Nucleus accumbens (tissue), 56 donors: ENCODE results near the gene RAB15.

Experiments used
- DNase-seq, 56 donors: peaks; one replicate each; lab custom pipeline; 2025; lab: John Stamatoyannopoulos, UW

Gene RAB15

DNA sequence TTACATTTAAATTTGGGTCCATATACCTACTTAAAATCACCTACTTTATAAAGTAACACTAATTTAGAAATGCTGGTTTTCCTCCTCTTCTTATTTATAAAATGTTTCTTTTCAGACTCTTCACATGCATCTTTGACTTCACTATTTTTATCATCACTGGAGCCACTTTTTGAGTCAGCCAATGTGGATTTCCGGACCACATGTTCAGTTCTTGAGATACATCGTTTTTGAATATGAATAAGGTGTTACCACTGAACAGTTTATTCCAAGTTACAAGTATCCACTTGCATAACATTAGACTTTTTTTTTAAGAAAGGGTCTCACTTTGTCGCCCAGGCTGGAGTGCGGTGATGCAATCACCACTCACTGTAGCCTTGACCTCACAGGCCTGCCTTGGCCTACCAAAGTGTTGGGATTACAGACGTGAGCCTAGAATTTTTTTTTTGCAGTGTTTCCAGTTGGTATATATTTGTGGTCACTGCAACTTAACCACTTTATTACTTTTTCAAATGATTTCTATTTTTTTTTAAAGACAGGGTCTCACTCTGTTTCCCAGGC lies 20.3 kb upstream of the RAB15 start:
- DNase-seq: no peak

DNA sequence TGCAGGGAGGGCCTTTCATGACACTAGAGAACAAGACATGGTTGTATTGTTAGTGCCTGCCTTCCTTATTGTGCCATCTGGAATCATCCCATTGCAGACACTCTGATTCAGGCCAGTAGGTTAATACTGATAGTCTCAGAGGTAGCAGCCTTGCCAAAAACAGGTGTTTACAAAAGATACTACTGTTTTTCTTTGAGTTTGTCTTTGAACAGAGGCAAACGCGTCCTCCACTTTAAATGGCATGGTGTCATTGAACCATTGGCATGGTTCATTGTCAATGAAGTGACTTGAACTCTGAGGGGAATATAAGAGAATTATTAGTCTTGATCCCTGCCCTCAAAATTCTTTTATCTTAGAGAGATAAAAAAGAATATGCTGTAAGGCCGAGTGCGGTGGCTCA lies 18.8 kb upstream of the RAB15 start:
- no peak for DNase-seq

DNA sequence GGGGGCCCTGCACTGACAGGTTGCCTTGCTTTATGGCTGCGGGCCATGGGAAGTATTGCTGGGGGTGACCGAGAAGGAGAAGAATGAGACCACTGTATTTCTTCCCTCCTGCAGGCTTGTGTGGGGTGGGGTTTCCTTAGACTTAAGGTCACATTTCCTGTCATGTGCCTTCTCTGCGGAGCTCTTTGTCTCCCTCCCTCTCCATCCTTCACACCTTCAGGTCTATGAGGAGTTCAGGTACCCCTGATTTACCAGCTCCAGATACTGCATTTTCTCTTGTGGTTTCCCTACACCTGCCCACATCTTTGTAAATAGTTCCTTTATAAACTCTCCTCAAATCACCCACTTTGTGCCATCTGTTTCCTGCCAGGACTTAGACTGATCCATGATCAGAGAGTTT lies 18.2 kb upstream of the RAB15 start:
- DNase-seq: no peak

- DNase-seq: no peak
Measured at GRCh38 chr14:64987438-64987767, 15.3 kb upstream of the RAB15 start.

GRCh38 chr14:64986648-64987437 lies 14.7 kb upstream of the RAB15 start, which contains the start of gene FNTB:
FNTB (plus strand) TSS chr14:64986895; CDS start chr14:64986954, 59 bp downstream.
- DNase-seq: peak; percentile 83 to 100 (median 95)

- DNase-seq: peak in 8 of 56 donors; percentile 5 to 46 (median 21)
Measured at GRCh38 chr14:64983439-64984310, 11.5 kb upstream of the RAB15 start.

DNA sequence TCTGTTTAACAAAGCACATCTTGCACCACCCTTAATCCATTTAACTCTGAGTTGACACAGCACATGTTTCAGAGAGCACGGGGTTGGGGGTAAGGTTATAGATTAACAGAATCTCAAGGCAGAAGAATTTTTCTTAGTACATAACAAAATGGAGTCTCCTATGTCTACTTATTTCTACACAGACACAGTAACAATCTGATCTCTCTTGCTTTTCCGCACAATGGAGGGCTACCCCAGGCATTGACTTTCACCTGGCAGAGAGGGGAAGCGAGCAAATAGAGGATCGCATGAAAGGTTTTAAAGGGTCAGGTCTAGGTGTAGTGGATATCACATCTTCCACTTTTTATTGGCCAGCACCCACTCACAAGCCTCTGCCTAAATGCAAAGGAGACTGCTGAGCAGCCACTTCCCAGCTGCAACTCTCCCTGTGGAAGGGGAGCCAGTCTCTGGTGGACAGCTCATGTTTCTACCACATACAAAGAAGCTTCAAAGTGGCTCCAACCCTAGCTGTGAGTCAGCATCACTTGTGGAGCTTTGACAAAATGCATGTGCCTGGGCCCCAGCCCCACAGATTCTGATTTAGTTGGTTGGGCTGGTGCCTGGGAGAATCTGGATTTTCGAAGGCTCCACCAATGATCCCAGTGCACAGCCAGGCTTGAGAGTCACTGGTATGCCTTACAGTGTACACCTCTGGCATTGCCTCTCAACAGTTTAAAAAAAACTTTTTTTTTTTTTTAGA lies 7.4 kb upstream of the RAB15 start:
- no peak for DNase-seq

DNA sequence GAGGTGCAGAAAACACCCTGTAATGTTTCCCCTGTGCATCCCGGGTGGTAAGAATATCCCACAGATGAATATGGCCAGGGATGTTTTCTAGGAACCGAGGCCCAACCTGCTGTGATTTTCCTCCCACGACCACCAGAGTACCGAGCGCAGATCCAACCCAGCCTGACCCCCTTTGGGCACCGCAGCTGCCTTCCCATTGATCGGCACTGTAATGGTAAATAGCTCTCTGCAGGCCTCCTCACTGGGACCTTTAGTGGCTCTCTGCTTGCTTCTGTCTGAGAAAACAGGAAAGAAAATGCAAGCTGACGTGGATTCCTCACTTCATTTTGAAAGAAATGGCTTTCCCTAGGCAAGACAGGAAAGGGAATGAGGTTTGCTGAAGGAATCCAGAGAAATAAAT lies 2.4 kb upstream of the RAB15 start:
- DNase-seq: no peak

GRCh38 chr14:64973826-64974225 lies 1.7 kb upstream of the RAB15 start:
- no peak for DNase-seq

- DNase-seq: no peak
Measured at GRCh38 chr14:64973026-64973442, 898 bp upstream of the RAB15 start.

- DNase-seq: peak in 1 of 56 donors; percentile 34
Measured at GRCh38 chr14:64971491-64971942, 619 bp downstream of the RAB15 start.

- DNase-seq: no peak
Measured at GRCh38 chr14:64970776-64971477, 1.2 kb downstream of the RAB15 start.

- DNase-seq: no peak
Measured at GRCh38 chr14:64970041-64970440, 2.1 kb downstream of the RAB15 start.

DNA sequence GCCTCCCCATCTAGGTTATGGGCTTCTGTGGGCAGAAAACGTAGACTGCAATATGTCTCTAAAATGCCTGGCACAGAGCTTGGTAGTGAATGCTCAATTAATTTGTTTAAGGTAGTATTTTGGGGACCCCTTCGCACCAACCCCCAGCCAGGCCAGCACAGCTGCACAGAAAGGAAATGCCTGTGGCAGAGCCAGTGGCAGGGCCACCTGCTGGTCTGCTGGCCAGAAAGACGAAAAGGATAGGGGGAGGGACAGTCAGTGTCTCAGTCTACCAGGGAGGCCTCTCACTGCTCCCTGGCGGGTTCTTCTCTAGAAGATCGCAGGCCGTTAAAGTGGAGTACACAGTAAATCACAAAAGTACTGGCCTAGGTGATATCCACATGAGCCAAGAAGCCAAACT lies 3.5 kb downstream of the RAB15 start:
- no peak for DNase-seq

- peak in 1 of 56 donors; percentile 12 for DNase-seq
Measured at GRCh38 chr14:64968167-64968566, 4.0 kb downstream of the RAB15 start.

DNA sequence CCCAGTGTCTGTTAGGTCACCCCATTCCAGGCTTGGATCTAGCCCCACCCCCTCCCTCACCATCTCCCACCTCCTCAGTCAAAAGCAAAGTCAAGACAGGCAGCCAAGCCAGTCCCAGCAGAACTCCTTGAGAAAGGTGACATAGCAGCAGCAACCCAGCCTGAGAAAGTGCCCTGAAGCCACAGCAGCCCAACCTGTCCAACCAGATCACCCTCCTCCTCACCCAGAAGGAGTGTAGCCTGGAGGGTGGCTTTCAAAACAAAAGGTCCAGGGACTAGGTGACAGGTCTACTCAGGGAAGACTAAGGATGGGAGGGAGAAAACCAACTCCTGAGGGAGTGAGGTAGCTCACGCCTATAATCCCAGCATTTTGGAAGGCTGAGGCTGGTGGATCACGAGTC lies 5.2 kb downstream of the RAB15 start:
- DNase-seq: no peak

- DNase-seq: peak in 25 of 56 donors; percentile 9 to 75 (median 28)
Measured at GRCh38 chr14:64965356-64966000, 6.7 kb downstream of the RAB15 start.

DNA sequence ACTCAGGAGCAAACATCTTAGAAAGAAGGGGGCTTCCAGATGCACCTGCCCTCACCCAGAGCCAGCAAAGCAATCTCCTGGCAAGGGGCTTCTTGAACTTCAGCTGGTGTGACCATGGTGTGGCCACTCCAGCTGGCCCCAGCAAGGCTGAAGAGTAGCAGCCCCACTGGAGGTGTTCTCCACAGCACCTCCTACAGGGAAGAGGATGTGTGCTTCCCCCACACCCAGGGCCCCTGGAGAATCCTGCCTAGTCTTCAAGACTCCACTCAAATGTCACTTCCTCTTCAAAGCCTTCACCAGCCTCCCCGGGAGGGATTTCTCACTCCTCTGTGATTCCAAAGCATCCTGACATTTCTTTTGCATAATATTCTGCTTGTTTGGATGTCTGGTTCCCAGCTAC lies 8.5 kb downstream of the RAB15 start:
- no peak for DNase-seq

GRCh38 chr14:64960762-64961276 lies 11.3 kb downstream of the RAB15 start:
- DNase-seq: no peak
